Stimulated activated CD4-positive, alpha-beta T cell treated with anti-CD3 and anti-CD28 coated beads, TNF-alpha, amount 100 ng/mL, for 48 hours (primary cell): ENCODE results near the gene MAK.
"Not testable (repeated sequence)": the region's sequence is repeated elsewhere in the genome, so short reads cannot be mapped to it uniquely, and the experiment has no call there.

Experiments
- DNase-seq, 3 donors: peaks; one replicate each; pipeline ENCODE4 v3.0.0-alpha.2; 2020; ENCODE audit warnings: low read depth in 3 of 3

Gene MAK

GRCh38 chr6:10837995-10838793, at the start of gene MAK:
MAK (minus strand) TSS chr6:10838539; CDS start chr6:10830648, 7,891 bp downstream.
- DNase-seq, result peak; percentile 72

- peak in 1 of 3 donors; percentile 24 for DNase-seq
These were observed 48.6 kb upstream of the MAK start, which contains the start of gene SYCP2L for GRCh38 chr6:10886691-10887502. SYCP2L (plus strand) TSS chr6:10887052; CDS start chr6:10887127, 75 bp downstream.

- not testable (repeated sequence) for DNase-seq
These were observed 48.0 kb upstream of the MAK start for GRCh38 chr6:10886365-10886690.

GRCh38 chr6:10884245-10884972, 46.1 kb upstream of the MAK start:
- DNase-seq, result no peak

- no peak for DNase-seq
These were observed 45.2 kb upstream of the MAK start for GRCh38 chr6:10883312-10884244.

GRCh38 chr6:10882657-10883171, 44.4 kb upstream of the MAK start:
- no peak for DNase-seq

GRCh38 chr6:10882253-10882630, 43.9 kb upstream of the MAK start:
- DNase-seq, result not testable (repeated sequence)

- DNase-seq, result no peak
These were observed 42.0 kb upstream of the MAK start for GRCh38 chr6:10880366-10880765.

- no peak for DNase-seq
These were observed 39.5 kb upstream of the MAK start for GRCh38 chr6:10877871-10878270.

GRCh38 chr6:10877012-10877411, 38.7 kb upstream of the MAK start:
- no peak for DNase-seq

GRCh38 chr6:10875026-10875425, 36.7 kb upstream of the MAK start:
- DNase-seq, result no peak

GRCh38 chr6:10874207-10874606, 35.9 kb upstream of the MAK start:
- DNase-seq, result no peak

GRCh38 chr6:10873374-10873773, 35.0 kb upstream of the MAK start:
- no peak for DNase-seq

GRCh38 chr6:10867952-10868351, 29.6 kb upstream of the MAK start:
- no peak for DNase-seq

- DNase-seq, result not testable (repeated sequence)
These were observed 28.4 kb upstream of the MAK start for GRCh38 chr6:10866709-10867108.

GRCh38 chr6:10863031-10863430, 24.7 kb upstream of the MAK start:
- DNase-seq, result not testable (repeated sequence)

- DNase-seq, result no peak
These were observed 24.0 kb upstream of the MAK start for GRCh38 chr6:10862361-10862760.

- no peak for DNase-seq
These were observed 22.7 kb upstream of the MAK start for GRCh38 chr6:10861086-10861485.

- no peak for DNase-seq
These were observed 18.9 kb upstream of the MAK start for GRCh38 chr6:10857259-10857658.

- DNase-seq, result no peak
These were observed 16.7 kb upstream of the MAK start for GRCh38 chr6:10854922-10855632.
